BE2C (cell line): ENCODE data around the gene AKT3.

Experiments
- DNase-seq: peaks from one replicate; pipeline ENCODE4 v3.0.0-alpha.2; 2020
- H3K27me3 ChIP-seq: fragments of 250-450 bp; sonication (Bioruptor Pico); 2 replicates; pipeline ENCODE4 v1.5.1; 2020; ENCODE audit warnings: mild to moderate bottlenecking
- H3K36me3 ChIP-seq: fragments of 250-450 bp; sonication (Bioruptor Pico); 2 replicates; pipeline ENCODE4 v1.5.1; 2020; ENCODE audit warnings: mild to moderate bottlenecking
- H3K4me1 ChIP-seq: fragments of 250-450 bp; sonication (Bioruptor Pico); 2 replicates; pipeline ENCODE4 v1.5.1; 2020
- H3K4me3 ChIP-seq: 2 replicates; pipeline ENCODE4 v1.5.1; 2011; ENCODE audit warnings: low read depth, low read length
- H3K9me3 ChIP-seq: fragments of 250-450 bp; sonication (Bioruptor Pico); 2 replicates; pipeline ENCODE4 v1.5.1; 2020
- TF ChIP-seq, protein P1 (sequence below): IDR thresholded peaks from 2 replicates; pipeline ENCODE4 v1.5.1; 2012; ENCODE audit warnings: mild to moderate bottlenecking, low read depth, low read length

Gene AKT3

DNA sequence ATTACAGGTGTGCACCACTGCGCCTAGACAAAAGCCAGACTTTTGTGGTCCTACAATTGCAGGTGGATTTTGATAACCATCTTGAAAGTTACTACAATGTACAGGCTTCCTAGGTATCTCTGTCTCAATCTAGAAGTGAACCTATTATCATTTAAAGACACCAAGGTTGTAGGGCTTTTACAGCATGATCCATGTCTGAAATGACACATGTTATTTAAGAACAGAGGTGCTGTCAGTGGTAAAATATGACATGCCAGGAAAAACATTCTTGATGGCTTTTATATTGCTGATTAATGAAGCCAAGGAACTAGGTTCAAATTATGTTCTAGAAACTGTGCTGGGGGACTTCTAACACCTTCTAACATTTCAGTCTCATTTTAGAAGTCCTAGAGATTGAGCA lies 341.1 kb downstream of the AKT3 start:
- no peak for DNase-seq
- no peaks in the 10 kb centered on the region for H3K27me3 ChIP-seq
- TF ChIP-seq, protein P1, sequence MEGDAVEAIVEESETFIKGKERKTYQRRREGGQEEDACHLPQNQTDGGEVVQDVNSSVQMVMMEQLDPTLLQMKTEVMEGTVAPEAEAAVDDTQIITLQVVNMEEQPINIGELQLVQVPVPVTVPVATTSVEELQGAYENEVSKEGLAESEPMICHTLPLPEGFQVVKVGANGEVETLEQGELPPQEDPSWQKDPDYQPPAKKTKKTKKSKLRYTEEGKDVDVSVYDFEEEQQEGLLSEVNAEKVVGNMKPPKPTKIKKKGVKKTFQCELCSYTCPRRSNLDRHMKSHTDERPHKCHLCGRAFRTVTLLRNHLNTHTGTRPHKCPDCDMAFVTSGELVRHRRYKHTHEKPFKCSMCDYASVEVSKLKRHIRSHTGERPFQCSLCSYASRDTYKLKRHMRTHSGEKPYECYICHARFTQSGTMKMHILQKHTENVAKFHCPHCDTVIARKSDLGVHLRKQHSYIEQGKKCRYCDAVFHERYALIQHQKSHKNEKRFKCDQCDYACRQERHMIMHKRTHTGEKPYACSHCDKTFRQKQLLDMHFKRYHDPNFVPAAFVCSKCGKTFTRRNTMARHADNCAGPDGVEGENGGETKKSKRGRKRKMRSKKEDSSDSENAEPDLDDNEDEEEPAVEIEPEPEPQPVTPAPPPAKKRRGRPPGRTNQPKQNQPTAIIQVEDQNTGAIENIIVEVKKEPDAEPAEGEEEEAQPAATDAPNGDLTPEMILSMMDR: no peak

DNA sequence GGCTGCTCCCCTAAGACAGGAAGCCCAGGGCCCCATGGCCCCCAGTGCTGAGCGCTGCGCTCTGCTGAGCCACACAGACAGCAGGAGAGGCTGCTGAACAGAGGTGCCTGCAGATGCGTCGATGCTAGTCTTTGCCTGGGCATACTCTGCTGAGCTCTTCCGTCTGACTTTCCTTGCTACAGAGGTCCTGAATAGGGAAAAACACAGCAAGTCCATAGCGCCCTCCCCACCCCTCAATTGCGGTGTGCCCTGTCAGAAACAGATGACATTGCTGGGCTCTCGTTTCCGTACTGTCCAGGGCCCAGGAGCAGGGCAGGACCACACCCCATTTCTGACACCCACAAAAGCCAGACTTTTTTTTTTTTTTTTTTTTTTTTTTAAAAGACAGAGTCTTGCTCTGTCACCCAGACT lies 341.7 kb downstream of the AKT3 start:
- no peaks in the 10 kb centered on the region for H3K27me3 ChIP-seq
- H3K36me3 ChIP-seq: peaks cover 3% of the 10 kb centered on the region; the same call in 1 of the 2 replicates
- no peaks in the 10 kb centered on the region for H3K4me1 ChIP-seq
- DNase-seq: no peak
- TF ChIP-seq, protein P1: no peak
- H3K4me3 ChIP-seq: no peak overlapping the region
- H3K9me3 ChIP-seq: no peaks in the 10 kb centered on the region

More for the DNA sequence above, 341.1 kb downstream of the AKT3 start:
- H3K9me3 ChIP-seq: no peaks in the 10 kb centered on the region
- H3K36me3 ChIP-seq: 0 out of 2 replicates have a peak, but pooled peaks cover 3% of the 10 kb centered on the region
- H3K4me1 ChIP-seq: no peaks in the 10 kb centered on the region
- H3K4me3 ChIP-seq: no peak overlapping the region

DNA sequence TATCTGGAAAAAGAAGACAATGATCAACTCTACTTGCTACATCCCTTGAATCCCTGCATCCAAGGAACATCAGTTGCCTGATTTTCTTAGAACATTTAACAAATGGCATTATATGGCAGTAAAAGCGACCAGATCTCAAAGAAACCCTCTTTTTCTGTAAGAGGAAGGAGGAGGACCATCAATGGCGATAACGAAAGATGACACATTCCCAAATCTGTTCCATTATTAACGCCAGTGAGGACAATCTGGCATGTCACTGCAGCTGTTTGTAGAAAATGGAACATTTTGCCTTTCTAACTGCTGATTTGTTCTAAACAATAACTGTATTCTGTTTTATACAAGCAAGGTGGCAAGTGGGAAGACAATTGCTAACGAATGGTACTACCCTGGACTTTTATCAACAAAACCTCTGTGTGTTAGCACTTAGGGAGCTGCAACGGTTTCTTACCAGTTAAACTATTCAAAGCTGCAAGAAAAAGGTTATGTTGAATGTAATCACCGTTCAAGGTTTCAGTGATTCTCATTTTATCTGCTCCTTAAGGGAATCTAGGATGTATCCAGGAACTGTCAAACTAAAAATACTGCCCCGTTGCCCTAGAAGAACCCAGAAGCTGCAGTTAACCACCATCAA lies 342.3 kb downstream of the AKT3 start:
- DNase-seq: no peak
- H3K9me3 ChIP-seq: no peaks in the 10 kb centered on the region
- H3K4me3 ChIP-seq: no peak overlapping the region
- TF ChIP-seq, protein P1: no peak
- H3K36me3 ChIP-seq: peaks cover 3% of the 10 kb centered on the region; the same call in 1 of the 2 replicates
- no peaks in the 10 kb centered on the region for H3K27me3 ChIP-seq
- no peaks in the 10 kb centered on the region for H3K4me1 ChIP-seq

DNA sequence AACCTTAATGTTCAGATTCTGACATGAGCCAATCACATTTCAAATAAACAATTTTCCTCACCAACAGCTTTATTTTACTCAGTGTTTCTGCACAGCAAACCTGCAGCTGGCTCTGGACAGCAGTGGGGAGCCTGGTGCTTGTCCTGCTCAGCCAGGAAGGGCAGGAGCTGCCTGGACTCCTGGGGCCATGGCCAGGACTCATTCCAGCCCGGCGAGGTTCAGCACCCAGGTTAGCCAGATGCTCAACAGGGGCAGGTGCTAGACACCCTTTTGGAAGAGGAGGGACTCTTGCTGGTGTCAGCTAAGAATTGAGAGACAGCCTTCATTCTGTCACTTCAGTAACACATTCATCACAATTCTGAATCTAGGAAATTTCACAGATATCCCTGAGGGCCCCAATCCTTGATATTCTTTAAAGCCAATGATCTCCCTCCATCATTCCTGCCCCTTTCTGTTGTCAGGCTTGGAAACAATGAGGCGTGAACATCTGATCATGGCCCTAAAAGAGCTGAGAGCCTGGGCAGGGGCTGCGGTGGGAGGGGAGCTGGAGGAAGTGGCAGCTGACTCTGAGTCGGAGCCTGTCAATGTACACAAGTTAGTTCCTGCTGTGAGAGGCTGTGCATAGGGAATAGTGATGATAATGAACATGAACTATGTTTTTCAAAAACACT lies 342.9 kb downstream of the AKT3 start:
- no peaks in the 10 kb centered on the region; the same call in 1 of the 2 replicates for H3K4me1 ChIP-seq
- H3K27me3 ChIP-seq: no peaks in the 10 kb centered on the region
- peaks cover 3% of the 10 kb centered on the region; the same call in 1 of the 2 replicates for H3K36me3 ChIP-seq
- no peaks in the 10 kb centered on the region for H3K9me3 ChIP-seq
- no peak for DNase-seq
- H3K4me3 ChIP-seq: no peak overlapping the region
- TF ChIP-seq, protein P1: no peak

DNA sequence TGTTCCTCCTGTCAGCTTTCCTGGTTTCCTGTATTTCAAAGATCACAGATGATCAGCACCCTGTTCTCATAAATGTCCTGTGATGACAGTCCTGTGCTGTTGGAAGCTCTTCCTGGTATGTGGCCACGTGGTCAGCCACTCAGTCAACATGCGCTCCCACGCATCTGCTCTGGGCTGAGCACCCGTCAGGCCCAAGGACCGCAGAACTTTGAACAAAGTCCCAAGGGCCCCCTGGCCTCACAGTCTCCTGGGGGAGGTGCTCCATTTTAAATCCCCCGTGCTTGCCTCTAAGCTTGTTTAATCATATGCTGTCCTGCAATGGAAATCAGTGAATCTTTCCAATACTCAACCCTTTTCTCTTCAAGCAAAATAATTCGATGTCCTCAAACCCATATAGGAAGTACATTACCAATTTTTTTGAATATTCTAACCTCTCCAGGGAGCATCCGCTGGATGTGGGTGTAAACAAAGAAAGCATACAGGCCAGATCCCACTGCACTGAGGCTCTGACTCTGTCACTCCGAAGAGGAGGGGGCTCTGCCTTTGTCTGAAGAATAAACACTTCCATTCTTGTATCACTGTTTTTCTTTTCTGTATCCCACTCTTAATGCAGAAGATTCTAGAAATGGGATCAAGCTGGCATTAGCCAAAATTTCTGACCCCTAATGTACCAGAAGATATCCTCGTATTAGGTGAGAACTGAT lies 343.9 kb downstream of the AKT3 start:
- H3K4me1 ChIP-seq: no peaks in the 10 kb centered on the region; the same call in 1 of the 2 replicates
- H3K27me3 ChIP-seq: no peaks in the 10 kb centered on the region
- no peak for DNase-seq
- no peaks in the 10 kb centered on the region for H3K9me3 ChIP-seq
- TF ChIP-seq, protein P1: no peak
- H3K4me3 ChIP-seq: no peak overlapping the region
- peaks cover 4% of the 10 kb centered on the region; the same call in 1 of the 2 replicates for H3K36me3 ChIP-seq
